HCT116 (cell line): ENCODE data around the gene KDM7A.

ENCODE experiments used
- EGR1 ChIP-seq: IDR thresholded peaks from 2 replicates; pipeline ENCODE4 v1.6.1; 2012; ENCODE audit warnings: low read depth
- ELF1 ChIP-seq: IDR thresholded peaks from 2 replicates; pipeline ENCODE4 v1.6.1; 2012; ENCODE audit warnings: low read depth, borderline replicate concordance
- EZH2 ChIP-seq: fragments of 200-600 bp; sonication (generic); IDR thresholded peaks from 2 replicates; pipeline ENCODE4 v1.6.1; 2017; ENCODE audit warnings: antibody characterized with exemption, mixed run types
- JUND ChIP-seq: IDR thresholded peaks from 2 replicates; pipeline ENCODE4 v1.6.1; 2012
- POLR2A ChIP-seq: IDR thresholded peaks from 2 replicates; pipeline ENCODE4 v1.7.0; 2011; ENCODE audit warnings: borderline replicate concordance; ENCODE audit not compliant: insufficient read depth, insufficient read length; ENCODE audit errors: extremely low read depth
- POLR2AphosphoS5 ChIP-seq: IDR thresholded peaks from 2 replicates; pipeline ENCODE4 v1.6.1; 2011; ENCODE audit warnings: mild to moderate bottlenecking, low read depth, low read length, moderate library complexity
- RAD21 ChIP-seq: IDR thresholded peaks from 2 replicates; pipeline ENCODE4 v1.6.1; 2012; ENCODE audit warnings: low read depth, mild to moderate bottlenecking
- SP1 ChIP-seq: IDR thresholded peaks from 2 replicates; pipeline ENCODE4 v1.6.1; 2012; ENCODE audit warnings: low read depth
- SRF ChIP-seq: IDR thresholded peaks from 2 replicates; pipeline ENCODE4 v1.6.1; 2012; ENCODE audit warnings: low read depth
- ZFX ChIP-seq: fragments of 450-650 bp; IDR thresholded peaks from 2 replicates; pipeline ENCODE4 v1.6.1; 2017
- ZNF274 ChIP-seq: fragments of 200-500 bp; sonication (Bioruptor generic); IDR thresholded peaks from 2 replicates; pipeline ENCODE4 v1.6.1; 2014; ENCODE audit warnings: mild to moderate bottlenecking, low read depth, low read length, inconsistent platforms
- TF ChIP-seq, protein P1 (sequence below), 3 experiments: fragments of 200-600 bp in 1 of 3; sonication (generic) in 1 of 3; IDR thresholded peaks in 2 of 3; conservative IDR thresholded peaks in 1 of 3; 2 replicates each; pipeline ENCODE4 v1.5.1; 2012 to 2017; ENCODE audit warnings: low read depth in 2 of 3, low read length in 2 of 3, antibody characterized with exemption in 1 of 3, borderline replicate concordance in 1 of 3, control low read depth in 1 of 3, mild to moderate bottlenecking in 1 of 3, mixed read lengths in 1 of 3, mixed run types in 1 of 3, moderate library complexity in 1 of 3; ENCODE audit not compliant: insufficient read depth in 1 of 3

DNA sequence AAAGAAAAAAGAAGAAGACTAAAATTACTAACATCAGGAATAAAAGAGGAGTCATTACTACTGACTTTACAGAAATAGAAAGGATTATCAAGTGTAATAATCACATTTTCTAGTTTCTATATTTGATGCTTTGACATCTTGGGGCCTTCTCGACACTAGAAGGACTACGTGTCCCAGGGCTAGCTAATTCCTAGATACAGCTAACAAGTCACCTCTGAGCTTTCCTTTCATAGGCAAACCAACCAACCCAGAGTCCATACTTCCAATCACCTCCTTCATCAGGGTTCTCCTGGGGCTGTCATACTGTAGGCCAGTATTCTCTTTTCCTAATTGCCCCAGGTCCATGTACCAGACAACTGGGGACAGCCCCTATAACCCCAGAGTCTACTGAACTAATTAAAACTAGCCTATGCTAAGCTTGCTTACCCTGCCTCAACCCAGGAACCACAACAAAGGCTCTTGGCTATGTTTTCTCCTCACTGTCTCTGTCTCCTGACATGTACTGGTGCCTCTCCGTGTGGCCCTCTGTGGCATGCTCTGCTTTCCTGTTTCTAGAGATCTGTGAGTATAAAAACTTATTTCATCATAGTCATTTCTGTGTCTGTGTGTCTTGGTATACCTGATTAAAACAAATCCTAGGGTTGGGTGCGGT, 107.4 kb downstream of the KDM7A start:
- TF ChIP-seq POLR2A (no peak), POLR2AphosphoS5 (no peak), ELF1 (no peak), EGR1 (no peak), ZFX (no peak), SRF (no peak), EZH2 (no peak), RAD21 (no peak), ZNF274 (no peak), SP1 (no peak), JUND (no peak)
- TF ChIP-seq, protein P1, sequence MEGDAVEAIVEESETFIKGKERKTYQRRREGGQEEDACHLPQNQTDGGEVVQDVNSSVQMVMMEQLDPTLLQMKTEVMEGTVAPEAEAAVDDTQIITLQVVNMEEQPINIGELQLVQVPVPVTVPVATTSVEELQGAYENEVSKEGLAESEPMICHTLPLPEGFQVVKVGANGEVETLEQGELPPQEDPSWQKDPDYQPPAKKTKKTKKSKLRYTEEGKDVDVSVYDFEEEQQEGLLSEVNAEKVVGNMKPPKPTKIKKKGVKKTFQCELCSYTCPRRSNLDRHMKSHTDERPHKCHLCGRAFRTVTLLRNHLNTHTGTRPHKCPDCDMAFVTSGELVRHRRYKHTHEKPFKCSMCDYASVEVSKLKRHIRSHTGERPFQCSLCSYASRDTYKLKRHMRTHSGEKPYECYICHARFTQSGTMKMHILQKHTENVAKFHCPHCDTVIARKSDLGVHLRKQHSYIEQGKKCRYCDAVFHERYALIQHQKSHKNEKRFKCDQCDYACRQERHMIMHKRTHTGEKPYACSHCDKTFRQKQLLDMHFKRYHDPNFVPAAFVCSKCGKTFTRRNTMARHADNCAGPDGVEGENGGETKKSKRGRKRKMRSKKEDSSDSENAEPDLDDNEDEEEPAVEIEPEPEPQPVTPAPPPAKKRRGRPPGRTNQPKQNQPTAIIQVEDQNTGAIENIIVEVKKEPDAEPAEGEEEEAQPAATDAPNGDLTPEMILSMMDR (IDR thresholded peaks at IDR 0.05 in 2 of 3, conservative IDR thresholded peaks at IDR 0.05 in 1 of 3; ENCODE audit: borderline replicate concordance in 1 of 3, insufficient read depth in 1 of 3, low read depth in 2 of 3, low read length in 2 of 3) = no peak
